WTC11 (cell line): ENCODE data around the gene KLF11. TPM values are rescaled to one million over a fixed set of nuclear protein-coding genes. Genes with fewer than 3 reads are reported as not detected.
A peak's percentile ranks its signal among the peaks of the same experiment; 100 is the strongest.

ENCODE experiments used
- ATAC-seq: fragments of 200-7000 bp; cut with Tn5 transposase; 2 replicates; pipeline ENCODE4 v1.10.0; 2021; ENCODE audit warnings: mild to moderate bottlenecking, moderate library complexity
- CTCF ChIA-PET: fragments of 300-600 bp; sonication (Branson Sonifier 250); formaldehyde crosslinking; loops from one replicate; lab custom pipeline; 2021; ENCODE audit warnings: antibody characterized with exemption; lab: Charles Lee
- POLR2A ChIA-PET: fragments of 350-600 bp; sonication (Branson Sonifier 250); formaldehyde crosslinking; loops from one replicate; lab custom pipeline; 2021; ENCODE audit warnings: antibody characterized with exemption; lab: Charles Lee
- DNase-seq: peaks from one replicate; pipeline ENCODE4 v3.0.0; 2021; ENCODE audit warnings: low spot score
- H3K27ac Mint-ChIP-seq: 2 replicates; pipeline ENCODE4 v1.8.0; 2021; ENCODE audit warnings: mixed read lengths
- H3K27me3 Mint-ChIP-seq: 2 replicates; pipeline ENCODE4 v1.8.0; 2021; ENCODE audit warnings: low read depth, mild to moderate bottlenecking, moderate library complexity, mixed read lengths
- H3K36me3 Mint-ChIP-seq: 2 replicates; pipeline ENCODE4 v1.8.0; 2021; ENCODE audit warnings: mixed read lengths
- H3K4me1 Mint-ChIP-seq: 2 replicates; pipeline ENCODE4 v1.8.0; 2022; ENCODE audit warnings: mixed read lengths
- H3K4me3 Mint-ChIP-seq: 2 replicates; pipeline ENCODE4 v1.8.0; 2021; ENCODE audit warnings: mild to moderate bottlenecking, moderate library complexity, mixed read lengths
- H3K9me3 Mint-ChIP-seq: 2 replicates; pipeline ENCODE4 v1.8.0; 2021; ENCODE audit warnings: mixed read lengths
- ATF1 ChIP-seq: sonication (generic); formaldehyde crosslinking; IDR thresholded peaks from 2 replicates; pipeline ENCODE4 v1.8.1; 2023; ENCODE audit warnings: mild to moderate bottlenecking, moderate library complexity, missing genetic modification reagents
- CBFB ChIP-seq: sonication (generic); formaldehyde crosslinking; IDR thresholded peaks from 2 replicates; pipeline ENCODE4 v1.8.1; 2022; ENCODE audit warnings: mild to moderate bottlenecking, low read depth, missing genetic modification reagents
- ETV6 ChIP-seq: sonication (generic); formaldehyde crosslinking; IDR thresholded peaks from 2 replicates; pipeline ENCODE4 v1.8.1; 2022; ENCODE audit warnings: mild to moderate bottlenecking, missing genetic modification reagents
- FOXP1 ChIP-seq: sonication (generic); formaldehyde crosslinking; IDR thresholded peaks from 2 replicates; pipeline ENCODE4 v1.8.0; 2022; ENCODE audit warnings: missing genetic modification reagents, mild to moderate bottlenecking, moderate library complexity, borderline replicate concordance
- GRHL2 ChIP-seq: fragments of 250-450 bp; sonication (Bioruptor Pico); IDR thresholded peaks from 2 replicates; pipeline ENCODE4 v1.8.0; 2022; ENCODE audit warnings: mild to moderate bottlenecking, moderate library complexity; ENCODE audit not compliant: insufficient replicate concordance, severe bottlenecking
- KAT7 ChIP-seq: sonication (generic); formaldehyde crosslinking; IDR thresholded peaks from 2 replicates; pipeline ENCODE4 v1.8.1; 2023; ENCODE audit warnings: missing genetic modification reagents, mild to moderate bottlenecking, borderline replicate concordance
- MYBL2 ChIP-seq: sonication (generic); formaldehyde crosslinking; IDR thresholded peaks from 2 replicates; pipeline ENCODE4 v1.8.1; 2023; ENCODE audit warnings: mild to moderate bottlenecking, moderate library complexity, missing genetic modification reagents
- NR1H2 ChIP-seq: sonication (generic); formaldehyde crosslinking; IDR thresholded peaks from 2 replicates; pipeline ENCODE4 v1.9.0; 2021; ENCODE audit warnings: mild to moderate bottlenecking, moderate library complexity, missing genetic modification reagents
- NR2C2 ChIP-seq: sonication (generic); formaldehyde crosslinking; IDR thresholded peaks from 2 replicates; pipeline ENCODE4 v1.8.0; 2022; ENCODE audit warnings: mild to moderate bottlenecking, missing genetic modification reagents
- NR3C1 ChIP-seq: sonication (generic); formaldehyde crosslinking; conservative IDR thresholded peaks from 2 replicates; pipeline ENCODE4 v1.8.1; 2023; ENCODE audit warnings: low read depth, mild to moderate bottlenecking, missing genetic modification reagents
- SP1 ChIP-seq: sonication (generic); formaldehyde crosslinking; conservative IDR thresholded peaks from 2 replicates; pipeline ENCODE4 v1.8.1; 2022; ENCODE audit warnings: missing genetic modification reagents
- TCF7 ChIP-seq: sonication (generic); formaldehyde crosslinking; IDR thresholded peaks from 2 replicates; pipeline ENCODE4 v1.8.0; 2022; ENCODE audit warnings: mild to moderate bottlenecking, low read depth, missing genetic modification reagents, moderate library complexity
- ZNF121 ChIP-seq: sonication (generic); formaldehyde crosslinking; IDR thresholded peaks from 2 replicates; pipeline ENCODE4 v1.8.0; 2023; ENCODE audit warnings: missing genetic modification reagents
- ZNF416 ChIP-seq: fragments of 250-450 bp; sonication (Bioruptor Pico); IDR thresholded peaks from 2 replicates; pipeline ENCODE4 v1.9.0; 2021; ENCODE audit warnings: mild to moderate bottlenecking, inconsistent platforms
- total RNA-seq: library from RNA; stranded (reverse); gene quantifications from 3 replicates; pipeline ENCODE4 v1.2.3, GENCODE V29; 2021
- TF ChIP-seq, protein P1 (sequence below): sonication (generic); formaldehyde crosslinking; IDR thresholded peaks from 2 replicates; pipeline ENCODE4 v1.8.0; 2022; ENCODE audit warnings: missing genetic modification reagents
- TF ChIP-seq, protein P2 (sequence below): sonication (generic); formaldehyde crosslinking; IDR thresholded peaks from 2 replicates; pipeline ENCODE4 v1.8.1; 2022; ENCODE audit warnings: low read depth, mild to moderate bottlenecking, moderate library complexity, missing genetic modification reagents, borderline replicate concordance
- TF ChIP-seq, protein P3 (sequence below): sonication (generic); formaldehyde crosslinking; IDR thresholded peaks from 2 replicates; pipeline ENCODE4 v1.8.1; 2023; ENCODE audit warnings: mild to moderate bottlenecking, missing genetic modification reagents, moderate library complexity
- TF ChIP-seq, protein P4 (sequence below): sonication (generic); formaldehyde crosslinking; IDR thresholded peaks from 2 replicates; pipeline ENCODE4 v1.8.0; 2023; ENCODE audit warnings: missing genetic modification reagents, mild to moderate bottlenecking, borderline replicate concordance
- TF ChIP-seq, protein P5 (sequence below): sonication (generic); formaldehyde crosslinking; IDR thresholded peaks from 2 replicates; pipeline ENCODE4 v1.8.1; 2023; ENCODE audit warnings: mild to moderate bottlenecking, missing genetic modification reagents
- TF ChIP-seq, protein P6 (sequence below): sonication (generic); formaldehyde crosslinking; conservative IDR thresholded peaks from 2 replicates; pipeline ENCODE4 v1.8.1; 2023; ENCODE audit warnings: mild to moderate bottlenecking, low read depth, missing genetic modification reagents, moderate library complexity

Gene KLF11
- total RNA-seq, 1 experiment from 2014 or later = 8.8 TPM

DNA sequence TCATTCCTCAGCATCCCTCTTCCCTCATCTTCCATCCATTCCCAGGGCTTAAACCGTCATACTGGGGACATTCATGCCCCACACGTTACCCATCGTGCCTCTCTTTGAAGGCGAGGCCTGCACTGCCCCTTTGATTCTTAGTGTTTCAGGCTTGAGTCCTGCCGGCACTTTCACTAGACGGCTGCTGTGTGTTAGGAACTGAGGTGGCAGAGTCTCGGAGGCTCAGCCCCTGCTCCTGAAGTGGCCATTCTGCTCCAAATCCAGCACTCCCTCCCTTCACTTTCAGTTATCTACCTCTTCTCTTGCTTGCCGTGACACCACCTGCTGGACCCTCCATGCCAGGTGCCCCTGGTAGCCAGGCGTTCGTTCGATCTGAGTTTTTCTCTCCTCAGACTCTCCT is 48.9 kb upstream of the KLF11 start:
- H3K9me3 Mint-ChIP-seq = no peaks in the 10 kb centered on the region
- peaks cover 6% of the 10 kb centered on the region; the same call in 1 of the 2 replicates for H3K4me1 Mint-ChIP-seq
- H3K27ac Mint-ChIP-seq = no peak overlapping the region
- CTCF ChIA-PET = interaction anchor here (1.5 kb wide), 1 partner anchor 10 kb away, joined by 11 read pairs; no protein-coding TSS in a partner anchor
- DNase-seq = no peak
- no peak for TF ChIP-seq TCF7 (CRISPR knock-in tag)
- TF ChIP-seq, protein P1, sequence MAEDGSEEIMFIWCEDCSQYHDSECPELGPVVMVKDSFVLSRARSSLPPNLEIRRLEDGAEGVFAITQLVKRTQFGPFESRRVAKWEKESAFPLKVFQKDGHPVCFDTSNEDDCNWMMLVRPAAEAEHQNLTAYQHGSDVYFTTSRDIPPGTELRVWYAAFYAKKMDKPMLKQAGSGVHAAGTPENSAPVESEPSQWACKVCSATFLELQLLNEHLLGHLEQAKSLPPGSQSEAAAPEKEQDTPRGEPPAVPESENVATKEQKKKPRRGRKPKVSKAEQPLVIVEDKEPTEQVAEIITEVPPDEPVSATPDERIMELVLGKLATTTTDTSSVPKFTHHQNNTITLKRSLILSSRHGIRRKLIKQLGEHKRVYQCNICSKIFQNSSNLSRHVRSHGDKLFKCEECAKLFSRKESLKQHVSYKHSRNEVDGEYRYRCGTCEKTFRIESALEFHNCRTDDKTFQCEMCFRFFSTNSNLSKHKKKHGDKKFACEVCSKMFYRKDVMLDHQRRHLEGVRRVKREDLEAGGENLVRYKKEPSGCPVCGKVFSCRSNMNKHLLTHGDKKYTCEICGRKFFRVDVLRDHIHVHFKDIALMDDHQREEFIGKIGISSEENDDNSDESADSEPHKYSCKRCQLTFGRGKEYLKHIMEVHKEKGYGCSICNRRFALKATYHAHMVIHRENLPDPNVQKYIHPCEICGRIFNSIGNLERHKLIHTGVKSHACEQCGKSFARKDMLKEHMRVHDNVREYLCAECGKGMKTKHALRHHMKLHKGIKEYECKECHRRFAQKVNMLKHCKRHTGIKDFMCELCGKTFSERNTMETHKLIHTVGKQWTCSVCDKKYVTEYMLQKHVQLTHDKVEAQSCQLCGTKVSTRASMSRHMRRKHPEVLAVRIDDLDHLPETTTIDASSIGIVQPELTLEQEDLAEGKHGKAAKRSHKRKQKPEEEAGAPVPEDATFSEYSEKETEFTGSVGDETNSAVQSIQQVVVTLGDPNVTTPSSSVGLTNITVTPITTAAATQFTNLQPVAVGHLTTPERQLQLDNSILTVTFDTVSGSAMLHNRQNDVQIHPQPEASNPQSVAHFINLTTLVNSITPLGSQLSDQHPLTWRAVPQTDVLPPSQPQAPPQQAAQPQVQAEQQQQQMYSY (CRISPR knock-in tag) = no peak
- no peak for TF ChIP-seq ZNF121 (CRISPR knock-in tag)
- TF ChIP-seq CBFB = no peak
- TF ChIP-seq, protein P2, sequence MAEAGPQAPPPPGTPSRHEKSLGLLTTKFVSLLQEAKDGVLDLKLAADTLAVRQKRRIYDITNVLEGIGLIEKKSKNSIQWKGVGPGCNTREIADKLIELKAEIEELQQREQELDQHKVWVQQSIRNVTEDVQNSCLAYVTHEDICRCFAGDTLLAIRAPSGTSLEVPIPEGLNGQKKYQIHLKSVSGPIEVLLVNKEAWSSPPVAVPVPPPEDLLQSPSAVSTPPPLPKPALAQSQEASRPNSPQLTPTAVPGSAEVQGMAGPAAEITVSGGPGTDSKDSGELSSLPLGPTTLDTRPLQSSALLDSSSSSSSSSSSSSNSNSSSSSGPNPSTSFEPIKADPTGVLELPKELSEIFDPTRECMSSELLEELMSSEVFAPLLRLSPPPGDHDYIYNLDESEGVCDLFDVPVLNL (CRISPR knock-in tag) = no peak
- TF ChIP-seq, protein P3, sequence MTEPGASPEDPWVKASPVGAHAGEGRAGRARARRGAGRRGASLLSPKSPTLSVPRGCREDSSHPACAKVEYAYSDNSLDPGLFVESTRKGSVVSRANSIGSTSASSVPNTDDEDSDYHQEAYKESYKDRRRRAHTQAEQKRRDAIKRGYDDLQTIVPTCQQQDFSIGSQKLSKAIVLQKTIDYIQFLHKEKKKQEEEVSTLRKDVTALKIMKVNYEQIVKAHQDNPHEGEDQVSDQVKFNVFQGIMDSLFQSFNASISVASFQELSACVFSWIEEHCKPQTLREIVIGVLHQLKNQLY (CRISPR knock-in tag) = no peak
- TF ChIP-seq KAT7 (CRISPR knock-in tag) = no peak
- TF ChIP-seq NR3C1 = no peak
- TF ChIP-seq, protein P4, sequence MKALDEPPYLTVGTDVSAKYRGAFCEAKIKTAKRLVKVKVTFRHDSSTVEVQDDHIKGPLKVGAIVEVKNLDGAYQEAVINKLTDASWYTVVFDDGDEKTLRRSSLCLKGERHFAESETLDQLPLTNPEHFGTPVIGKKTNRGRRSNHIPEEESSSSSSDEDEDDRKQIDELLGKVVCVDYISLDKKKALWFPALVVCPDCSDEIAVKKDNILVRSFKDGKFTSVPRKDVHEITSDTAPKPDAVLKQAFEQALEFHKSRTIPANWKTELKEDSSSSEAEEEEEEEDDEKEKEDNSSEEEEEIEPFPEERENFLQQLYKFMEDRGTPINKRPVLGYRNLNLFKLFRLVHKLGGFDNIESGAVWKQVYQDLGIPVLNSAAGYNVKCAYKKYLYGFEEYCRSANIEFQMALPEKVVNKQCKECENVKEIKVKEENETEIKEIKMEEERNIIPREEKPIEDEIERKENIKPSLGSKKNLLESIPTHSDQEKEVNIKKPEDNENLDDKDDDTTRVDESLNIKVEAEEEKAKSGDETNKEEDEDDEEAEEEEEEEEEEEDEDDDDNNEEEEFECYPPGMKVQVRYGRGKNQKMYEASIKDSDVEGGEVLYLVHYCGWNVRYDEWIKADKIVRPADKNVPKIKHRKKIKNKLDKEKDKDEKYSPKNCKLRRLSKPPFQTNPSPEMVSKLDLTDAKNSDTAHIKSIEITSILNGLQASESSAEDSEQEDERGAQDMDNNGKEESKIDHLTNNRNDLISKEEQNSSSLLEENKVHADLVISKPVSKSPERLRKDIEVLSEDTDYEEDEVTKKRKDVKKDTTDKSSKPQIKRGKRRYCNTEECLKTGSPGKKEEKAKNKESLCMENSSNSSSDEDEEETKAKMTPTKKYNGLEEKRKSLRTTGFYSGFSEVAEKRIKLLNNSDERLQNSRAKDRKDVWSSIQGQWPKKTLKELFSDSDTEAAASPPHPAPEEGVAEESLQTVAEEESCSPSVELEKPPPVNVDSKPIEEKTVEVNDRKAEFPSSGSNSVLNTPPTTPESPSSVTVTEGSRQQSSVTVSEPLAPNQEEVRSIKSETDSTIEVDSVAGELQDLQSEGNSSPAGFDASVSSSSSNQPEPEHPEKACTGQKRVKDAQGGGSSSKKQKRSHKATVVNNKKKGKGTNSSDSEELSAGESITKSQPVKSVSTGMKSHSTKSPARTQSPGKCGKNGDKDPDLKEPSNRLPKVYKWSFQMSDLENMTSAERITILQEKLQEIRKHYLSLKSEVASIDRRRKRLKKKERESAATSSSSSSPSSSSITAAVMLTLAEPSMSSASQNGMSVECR (CRISPR knock-in tag) = no peak
- TF ChIP-seq, protein P5, sequence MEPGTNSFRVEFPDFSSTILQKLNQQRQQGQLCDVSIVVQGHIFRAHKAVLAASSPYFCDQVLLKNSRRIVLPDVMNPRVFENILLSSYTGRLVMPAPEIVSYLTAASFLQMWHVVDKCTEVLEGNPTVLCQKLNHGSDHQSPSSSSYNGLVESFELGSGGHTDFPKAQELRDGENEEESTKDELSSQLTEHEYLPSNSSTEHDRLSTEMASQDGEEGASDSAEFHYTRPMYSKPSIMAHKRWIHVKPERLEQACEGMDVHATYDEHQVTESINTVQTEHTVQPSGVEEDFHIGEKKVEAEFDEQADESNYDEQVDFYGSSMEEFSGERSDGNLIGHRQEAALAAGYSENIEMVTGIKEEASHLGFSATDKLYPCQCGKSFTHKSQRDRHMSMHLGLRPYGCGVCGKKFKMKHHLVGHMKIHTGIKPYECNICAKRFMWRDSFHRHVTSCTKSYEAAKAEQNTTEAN (CRISPR knock-in tag) = no peak
- TF ChIP-seq, all 79 proteins: peak for 0
- ATAC-seq = no peak
- Mint-ChIP-seq H3K4me3 (no peak overlapping the region), H3K27me3 (no peaks in the 10 kb centered on the region), H3K36me3 (no peaks in the 10 kb centered on the region)
- POLR2A ChIA-PET = no interaction called here

DNA sequence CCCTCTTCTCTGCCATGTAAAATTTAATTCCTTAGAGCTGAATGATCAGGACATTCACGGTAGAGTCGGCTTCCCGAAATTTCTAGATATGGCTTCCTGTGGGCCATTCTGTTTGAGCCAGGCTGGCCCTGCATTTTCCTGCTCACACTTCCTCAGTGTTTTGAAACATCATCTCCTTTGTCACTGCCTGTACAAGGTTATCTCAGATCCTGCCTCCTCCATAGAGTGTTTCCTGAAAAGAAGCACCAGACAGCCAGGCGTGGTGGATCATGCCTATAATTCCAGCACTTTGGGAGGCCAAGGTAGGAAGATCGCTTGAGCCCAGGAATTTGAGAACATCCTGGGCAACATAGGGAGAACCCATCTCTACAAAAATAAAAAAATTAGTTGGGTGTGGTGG is 48.3 kb upstream of the KLF11 start:
- H3K4me3 Mint-ChIP-seq = no peak overlapping the region
- no peak for ATAC-seq
- DNase-seq = no peak
- no peaks in the 10 kb centered on the region for H3K36me3 Mint-ChIP-seq
- no peaks in the 10 kb centered on the region for H3K27me3 Mint-ChIP-seq
- 0 out of 2 replicates have a peak overlapping the region, but pooled peaks have one; percentile 44 for H3K27ac Mint-ChIP-seq
- POLR2A ChIA-PET = no interaction called here
- CTCF ChIA-PET = interaction anchor here (2.0 to 3.8 kb wide), 2 partner anchors 11 to 77 kb away, joined by 6 to 22 read pairs; no protein-coding TSS in a partner anchor
- TF ChIP-seq MYBL2 (CRISPR knock-in tag) (no peak), NR2C2 (CRISPR knock-in tag) (no peak), ATF1 (no peak), NR1H2 (CRISPR knock-in tag) (no peak), ETV6 (CRISPR knock-in tag) (no peak), SP1 (no peak), ZNF416 (CRISPR knock-in tag) (no peak), FOXP1 (no peak), GRHL2 (CRISPR knock-in tag) (no peak)
- TF ChIP-seq, protein P6, sequence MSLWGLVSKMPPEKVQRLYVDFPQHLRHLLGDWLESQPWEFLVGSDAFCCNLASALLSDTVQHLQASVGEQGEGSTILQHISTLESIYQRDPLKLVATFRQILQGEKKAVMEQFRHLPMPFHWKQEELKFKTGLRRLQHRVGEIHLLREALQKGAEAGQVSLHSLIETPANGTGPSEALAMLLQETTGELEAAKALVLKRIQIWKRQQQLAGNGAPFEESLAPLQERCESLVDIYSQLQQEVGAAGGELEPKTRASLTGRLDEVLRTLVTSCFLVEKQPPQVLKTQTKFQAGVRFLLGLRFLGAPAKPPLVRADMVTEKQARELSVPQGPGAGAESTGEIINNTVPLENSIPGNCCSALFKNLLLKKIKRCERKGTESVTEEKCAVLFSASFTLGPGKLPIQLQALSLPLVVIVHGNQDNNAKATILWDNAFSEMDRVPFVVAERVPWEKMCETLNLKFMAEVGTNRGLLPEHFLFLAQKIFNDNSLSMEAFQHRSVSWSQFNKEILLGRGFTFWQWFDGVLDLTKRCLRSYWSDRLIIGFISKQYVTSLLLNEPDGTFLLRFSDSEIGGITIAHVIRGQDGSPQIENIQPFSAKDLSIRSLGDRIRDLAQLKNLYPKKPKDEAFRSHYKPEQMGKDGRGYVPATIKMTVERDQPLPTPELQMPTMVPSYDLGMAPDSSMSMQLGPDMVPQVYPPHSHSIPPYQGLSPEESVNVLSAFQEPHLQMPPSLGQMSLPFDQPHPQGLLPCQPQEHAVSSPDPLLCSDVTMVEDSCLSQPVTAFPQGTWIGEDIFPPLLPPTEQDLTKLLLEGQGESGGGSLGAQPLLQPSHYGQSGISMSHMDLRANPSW (CRISPR knock-in tag) = no peak
- peaks cover 6% of the 10 kb centered on the region; the same call in 1 of the 2 replicates for H3K4me1 Mint-ChIP-seq
- H3K9me3 Mint-ChIP-seq = no peaks in the 10 kb centered on the region
